ENCODE data around the gene HDAC10. TPM values are rescaled to one million over a fixed set of nuclear protein-coding genes. Genes with fewer than 3 reads are reported as not detected.

The HDAC10 gene
- total RNA-seq, 2 experiments from 2014 or later = 37.3 to 42.3 TPM

GRCh38 chr22:50289151-50289941 is 38.3 kb upstream of the HDAC10 start:
- DNase-seq = no peak
- Mint-ChIP-seq H3K27ac (no peak overlapping the region), H3K9me3 (no peaks in the 10 kb centered on the region), H3K27me3 (peaks cover 6% of the 10 kb centered on the region), H3K4me3 (no peak overlapping the region), H3K36me3 (no peaks in the 10 kb centered on the region), H3K4me1 (peaks cover 15% of the 10 kb centered on the region)

- H3K27ac Mint-ChIP-seq = no peak overlapping the region
- no peaks in the 10 kb centered on the region for H3K9me3 Mint-ChIP-seq
- no peaks in the 10 kb centered on the region for H3K36me3 Mint-ChIP-seq
- no peak for DNase-seq
- peaks cover 8% of the 10 kb centered on the region for H3K4me1 Mint-ChIP-seq
- peaks cover 6% of the 10 kb centered on the region for H3K27me3 Mint-ChIP-seq
- H3K4me3 Mint-ChIP-seq = no peak overlapping the region
These were observed 36.7 kb upstream of the HDAC10 start for GRCh38 chr22:50287731-50288130.

- Mint-ChIP-seq H3K27ac (no peak overlapping the region), H3K27me3 (peaks cover 3% of the 10 kb centered on the region), H3K4me3 (no peak overlapping the region), H3K36me3 (no peaks in the 10 kb centered on the region), H3K4me1 (peaks cover under 1% of the 10 kb centered on the region), H3K9me3 (no peaks in the 10 kb centered on the region)
- no peak for DNase-seq
These were observed 35.7 kb upstream of the HDAC10 start for GRCh38 chr22:50286701-50287318.

DNA sequence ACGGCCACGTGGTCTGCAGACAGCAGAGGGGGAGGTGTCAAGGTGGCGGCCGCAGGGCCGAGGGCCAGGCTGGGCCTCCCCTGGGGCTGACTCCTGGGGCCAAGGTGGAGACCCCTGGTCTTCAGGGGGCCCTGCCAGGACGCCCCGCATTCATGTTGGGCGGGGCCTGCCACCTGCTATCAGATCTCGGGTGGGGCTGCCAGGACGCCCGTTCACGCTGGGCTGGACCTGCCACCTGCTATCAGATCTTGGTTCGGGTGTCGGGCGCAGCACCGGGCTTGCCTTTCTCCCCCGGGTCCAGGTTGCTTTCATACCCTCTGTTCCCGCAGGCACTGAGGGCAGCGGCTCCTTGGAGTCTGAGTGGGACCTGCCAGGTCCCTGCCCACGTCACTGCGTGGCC is 35.2 kb upstream of the HDAC10 start:
- H3K4me3 Mint-ChIP-seq = no peak overlapping the region
- no peak for DNase-seq
- no peaks in the 10 kb centered on the region for H3K27me3 Mint-ChIP-seq
- no peaks in the 10 kb centered on the region for H3K9me3 Mint-ChIP-seq
- H3K27ac Mint-ChIP-seq = no peak overlapping the region
- H3K36me3 Mint-ChIP-seq = no peaks in the 10 kb centered on the region
- H3K4me1 Mint-ChIP-seq = no peaks in the 10 kb centered on the region

DNA sequence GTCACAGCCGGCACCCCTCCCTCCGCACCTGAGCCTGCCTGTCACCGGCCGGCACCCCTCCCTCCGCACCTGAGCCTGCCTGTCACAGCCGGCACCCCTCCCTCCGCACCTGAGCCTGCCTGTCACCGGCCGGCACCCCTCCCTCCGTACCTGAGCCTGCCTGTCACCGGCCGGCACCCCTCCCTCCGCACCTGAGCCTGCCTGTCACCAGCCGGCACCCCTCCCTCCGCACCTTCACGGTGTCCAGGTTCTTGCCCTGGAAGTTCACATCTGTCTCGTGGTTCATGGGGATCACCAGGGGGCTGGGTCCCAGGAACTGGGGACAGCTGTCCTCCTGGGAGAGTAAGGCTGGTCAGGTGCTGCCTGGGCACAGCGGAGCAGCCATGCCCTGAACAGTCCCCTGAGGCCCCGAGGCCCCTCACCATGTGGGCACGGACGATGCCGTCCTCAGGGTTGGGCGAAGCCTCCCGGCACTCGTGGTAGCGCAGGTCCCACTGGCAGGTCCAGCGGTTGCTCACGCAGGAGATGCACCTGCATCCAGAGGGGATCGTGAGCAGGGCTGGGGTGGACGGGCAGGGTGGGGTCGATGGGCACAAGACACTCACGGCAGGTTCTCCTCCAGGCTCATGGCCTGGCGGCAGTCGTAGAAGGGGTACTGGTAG is 34.6 kb upstream of the HDAC10 start:
- Mint-ChIP-seq H3K9me3 (no peaks in the 10 kb centered on the region), H3K27me3 (no peaks in the 10 kb centered on the region), H3K4me1 (no peaks in the 10 kb centered on the region), H3K4me3 (no peak overlapping the region), H3K27ac (no peak overlapping the region), H3K36me3 (no peaks in the 10 kb centered on the region)
- no peak for DNase-seq

- DNase-seq = no peak
- H3K36me3 Mint-ChIP-seq = peaks cover 1% of the 10 kb centered on the region
- no peaks in the 10 kb centered on the region for H3K27me3 Mint-ChIP-seq
- no peaks in the 10 kb centered on the region for H3K4me1 Mint-ChIP-seq
- H3K27ac Mint-ChIP-seq = no peak overlapping the region
- no peaks in the 10 kb centered on the region for H3K9me3 Mint-ChIP-seq
- no peak overlapping the region for H3K4me3 Mint-ChIP-seq
These were observed 33.4 kb upstream of the HDAC10 start for GRCh38 chr22:50284479-50284878.

DNA sequence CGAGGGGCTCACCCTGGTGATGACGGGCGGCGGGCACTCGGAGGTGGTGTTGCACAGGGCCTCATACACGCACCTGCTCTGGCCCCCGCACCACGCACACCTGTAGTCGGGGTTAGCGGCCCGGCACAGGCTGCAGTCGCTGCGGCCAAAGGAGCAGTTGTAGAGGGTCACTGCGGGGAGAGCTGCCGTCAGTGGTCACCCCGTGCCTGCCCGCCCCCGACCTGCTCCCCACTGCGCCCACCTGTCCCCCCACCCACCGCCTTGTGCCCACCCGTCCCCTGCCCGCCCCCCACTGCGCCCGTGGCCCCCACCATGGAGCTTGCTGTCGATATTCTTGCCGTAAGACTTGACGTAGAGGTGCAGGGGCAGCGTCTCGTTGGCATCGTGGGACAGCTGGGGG is 32.8 kb upstream of the HDAC10 start:
- H3K27me3 Mint-ChIP-seq = no peaks in the 10 kb centered on the region
- H3K4me1 Mint-ChIP-seq = no peaks in the 10 kb centered on the region
- peaks cover 1% of the 10 kb centered on the region for H3K36me3 Mint-ChIP-seq
- no peak for DNase-seq
- H3K27ac Mint-ChIP-seq = no peak overlapping the region
- no peak overlapping the region for H3K4me3 Mint-ChIP-seq
- H3K9me3 Mint-ChIP-seq = no peaks in the 10 kb centered on the region

- no peak for DNase-seq
- Mint-ChIP-seq H3K4me3 (no peak overlapping the region), H3K36me3 (peaks cover 1% of the 10 kb centered on the region), H3K4me1 (no peaks in the 10 kb centered on the region), H3K27ac (no peak overlapping the region), H3K27me3 (no peaks in the 10 kb centered on the region), H3K9me3 (no peaks in the 10 kb centered on the region)
These were observed 31.5 kb upstream of the HDAC10 start for GRCh38 chr22:50282361-50283155.

- no peak overlapping the region for H3K27ac Mint-ChIP-seq
- no peaks in the 10 kb centered on the region for H3K4me1 Mint-ChIP-seq
- no peaks in the 10 kb centered on the region for H3K9me3 Mint-ChIP-seq
- no peak for DNase-seq
- H3K27me3 Mint-ChIP-seq = no peaks in the 10 kb centered on the region
- H3K36me3 Mint-ChIP-seq = peaks cover 1% of the 10 kb centered on the region
- no peak overlapping the region for H3K4me3 Mint-ChIP-seq
These were observed 30.9 kb upstream of the HDAC10 start for GRCh38 chr22:50281957-50282356.

GRCh38 chr22:50281384-50281760 is 30.3 kb upstream of the HDAC10 start:
- Mint-ChIP-seq H3K36me3 (peaks cover 1% of the 10 kb centered on the region), H3K9me3 (no peaks in the 10 kb centered on the region), H3K4me1 (no peaks in the 10 kb centered on the region), H3K4me3 (no peak overlapping the region), H3K27me3 (no peaks in the 10 kb centered on the region), H3K27ac (no peak overlapping the region)
- no peak for DNase-seq

- Mint-ChIP-seq H3K27ac (no peak overlapping the region), H3K36me3 (peaks cover 1% of the 10 kb centered on the region), H3K4me1 (no peaks in the 10 kb centered on the region), H3K9me3 (no peaks in the 10 kb centered on the region), H3K27me3 (no peaks in the 10 kb centered on the region), H3K4me3 (no peak overlapping the region)
- DNase-seq = no peak
These were observed 29.8 kb upstream of the HDAC10 start for GRCh38 chr22:50280708-50281383.

- Mint-ChIP-seq H3K4me1 (no peaks in the 10 kb centered on the region), H3K27me3 (no peaks in the 10 kb centered on the region)
These were observed 29.1 kb upstream of the HDAC10 start for GRCh38 chr22:50280022-50280707.

GRCh38 chr22:50278956-50279619 is 28.0 kb upstream of the HDAC10 start:
- Mint-ChIP-seq H3K27me3 (peaks cover 1% of the 10 kb centered on the region), H3K4me3 (no peak overlapping the region), H3K36me3 (peaks cover 2% of the 10 kb centered on the region), H3K27ac (no peak overlapping the region), H3K9me3 (no peaks in the 10 kb centered on the region), H3K4me1 (no peaks in the 10 kb centered on the region)
- no peak for DNase-seq

More at GRCh38 chr22:50280022-50280707, 29.1 kb upstream of the HDAC10 start:
- no peak for DNase-seq
- H3K4me3 Mint-ChIP-seq = no peak overlapping the region
- no peaks in the 10 kb centered on the region for H3K9me3 Mint-ChIP-seq
- no peak overlapping the region for H3K27ac Mint-ChIP-seq
- H3K36me3 Mint-ChIP-seq = peaks cover 1% of the 10 kb centered on the region

DNA sequence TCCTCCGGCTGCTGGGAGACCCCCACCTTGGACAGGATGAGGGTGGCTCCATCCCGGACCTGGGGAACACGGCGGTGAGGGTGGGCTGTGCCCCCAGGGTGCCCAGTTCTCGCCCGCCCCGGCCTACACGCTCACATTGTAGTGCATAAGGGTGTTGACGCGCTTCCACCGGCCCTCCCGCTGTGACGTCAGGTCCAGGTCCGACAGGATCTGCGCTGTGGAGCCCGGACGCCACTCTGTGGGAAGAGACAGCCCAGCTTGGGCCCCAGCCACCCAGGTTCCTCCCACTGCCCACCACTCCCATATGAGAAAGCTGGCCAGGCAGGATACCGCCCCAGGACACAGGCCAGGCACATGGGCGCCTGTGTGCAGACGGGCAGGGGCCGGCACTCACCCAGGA is 27.4 kb upstream of the HDAC10 start:
- Mint-ChIP-seq H3K9me3 (no peaks in the 10 kb centered on the region), H3K36me3 (peaks cover 3% of the 10 kb centered on the region), H3K4me3 (no peak overlapping the region), H3K27ac (no peak overlapping the region), H3K27me3 (peaks cover 6% of the 10 kb centered on the region), H3K4me1 (peaks cover 2% of the 10 kb centered on the region)
- DNase-seq = no peak
